Activated CD8-positive, alpha-beta memory T cell treated with anti-CD3 and anti-CD28 coated beads, Interleukin-2, amount 50 U/mL, for 4 hours (primary cell): ENCODE results near the gene IFNA2.
"Not testable (repeated sequence)": the region's sequence is repeated elsewhere in the genome, so short reads cannot be mapped to it uniquely, and the experiment has no call there.

Source experiments
- DNase-seq: peaks from one replicate; pipeline ENCODE4 v3.0.0-alpha.2; 2020

The IFNA2 gene

DNA sequence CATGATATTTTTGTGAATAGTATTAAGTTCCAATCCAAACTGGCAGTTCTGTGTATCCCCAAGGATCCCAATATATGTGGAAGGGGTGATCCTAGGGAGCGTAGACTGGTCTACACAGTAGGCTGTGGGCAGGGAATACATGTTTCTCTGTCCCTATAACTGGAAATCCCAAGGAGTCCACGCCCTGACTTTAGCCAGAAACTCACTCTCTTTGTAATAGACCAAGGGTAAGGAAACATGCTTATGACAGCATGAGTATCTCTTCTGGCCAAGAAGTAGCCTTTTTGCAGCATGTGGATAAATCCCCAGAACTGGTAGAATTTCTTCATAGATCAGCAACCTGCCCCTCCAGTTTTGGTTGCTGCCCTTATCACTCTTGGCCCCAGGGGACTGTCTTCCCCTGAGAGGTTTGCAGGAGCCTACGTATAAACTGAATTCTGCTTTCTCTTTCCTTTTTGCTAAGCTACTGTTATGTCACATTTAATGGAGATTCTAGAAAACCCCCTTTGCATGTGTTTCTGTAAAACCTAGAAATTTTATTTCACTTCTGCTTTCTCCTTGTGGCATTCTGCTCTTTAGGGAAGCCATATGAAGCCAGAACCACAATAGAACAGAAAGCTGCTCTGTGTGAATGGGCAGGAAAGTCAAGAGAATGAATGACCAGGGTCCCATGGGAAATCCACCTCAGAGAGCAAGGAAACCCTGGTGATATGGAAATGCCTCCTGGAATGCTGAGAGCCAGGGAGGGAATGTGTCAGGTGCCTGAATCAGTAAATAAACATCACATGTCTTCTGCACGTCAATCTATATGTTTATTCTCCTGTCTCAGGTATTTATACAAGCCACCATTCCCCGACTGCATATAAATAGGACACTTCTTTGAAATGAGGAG, 3.5 kb downstream of the IFNA2 start:
- no peak for DNase-seq

DNA sequence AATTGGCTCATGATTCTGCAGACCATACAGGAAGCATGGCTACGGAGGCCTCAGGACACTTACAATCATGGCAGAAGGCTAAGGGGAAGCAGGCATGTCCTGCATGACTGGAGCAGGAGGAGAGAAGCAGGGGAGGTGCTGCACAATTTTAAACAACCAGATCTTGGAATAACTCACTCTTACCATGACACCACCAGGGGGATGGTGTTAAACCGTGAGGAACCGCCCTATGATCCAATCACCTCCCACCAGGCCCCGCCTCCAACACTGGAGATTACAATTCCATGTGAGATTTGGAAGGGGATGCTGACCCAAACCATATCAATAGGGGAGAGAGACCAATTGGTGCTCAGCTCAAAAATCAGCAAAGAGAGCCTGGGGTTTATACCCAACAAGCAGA, 13.7 kb downstream of the IFNA2 start:
- DNase-seq: not testable (repeated sequence)

- no peak for DNase-seq
Observed at GRCh38 chr9:21367957-21368356, 17.2 kb downstream of the IFNA2 start, which contains the start of gene IFNA13. Gene IFNA13, minus strand, starts transcription at chr9:21368057. Its CDS starts 47 bp downstream, at chr9:21368010.

GRCh38 chr9:21367169-21367568, 18.0 kb downstream of the IFNA2 start:
- not testable (repeated sequence) for DNase-seq

DNA sequence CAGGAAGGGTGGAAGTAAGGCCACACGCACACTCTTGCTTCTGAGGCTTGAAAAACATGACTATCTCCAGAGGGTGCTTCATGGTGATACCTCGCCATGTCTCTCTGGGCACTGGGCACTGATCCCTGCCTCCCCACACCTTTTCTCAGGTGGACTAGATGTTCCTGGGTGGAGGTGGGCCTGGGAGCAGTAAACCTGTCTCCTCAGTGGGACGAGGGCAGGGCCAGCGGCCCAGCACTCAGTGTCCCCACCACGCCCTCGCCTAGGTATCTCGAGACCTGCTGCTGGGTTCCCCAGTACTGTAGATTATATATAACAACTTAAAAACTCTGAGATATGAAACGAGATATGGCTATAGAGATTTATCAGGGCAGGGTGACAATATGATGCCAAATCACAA, 22.9 kb downstream of the IFNA2 start:
- no peak for DNase-seq

- DNase-seq: no peak
Observed at GRCh38 chr9:21357479-21358460, 27.4 kb downstream of the IFNA2 start.

- no peak for DNase-seq
Observed at GRCh38 chr9:21350787-21351186, 34.4 kb downstream of the IFNA2 start, which contains the start of gene IFNA6. Gene IFNA6, minus strand, starts transcription at chr9:21350887. Its CDS starts 0 bp downstream, at chr9:21350887.

DNA sequence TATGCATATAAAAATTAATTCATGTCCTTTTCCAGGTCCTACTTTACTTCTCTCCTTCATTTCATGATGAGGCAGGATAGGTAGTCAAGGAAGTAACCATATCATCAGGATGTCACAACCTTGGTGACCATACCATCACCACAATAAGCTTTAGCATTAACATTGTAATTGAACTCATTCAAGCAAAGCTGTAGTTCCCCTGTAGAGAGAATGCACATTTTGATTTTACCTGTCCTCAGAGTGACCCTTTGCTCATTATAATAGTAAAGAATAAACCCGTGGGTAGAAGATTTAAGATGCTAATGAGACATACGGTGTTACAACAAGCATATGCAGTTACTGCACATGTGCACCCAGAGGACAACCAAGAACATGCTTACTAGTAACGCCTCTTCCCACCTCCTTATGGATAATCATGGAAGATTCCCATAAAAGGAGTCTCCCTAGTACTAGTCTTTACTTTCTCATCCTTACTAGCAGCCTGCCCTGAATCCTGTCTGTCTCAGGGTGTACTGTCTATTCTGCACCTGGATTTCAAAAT, 36.7 kb downstream of the IFNA2 start:
- no peak for DNase-seq

DNA sequence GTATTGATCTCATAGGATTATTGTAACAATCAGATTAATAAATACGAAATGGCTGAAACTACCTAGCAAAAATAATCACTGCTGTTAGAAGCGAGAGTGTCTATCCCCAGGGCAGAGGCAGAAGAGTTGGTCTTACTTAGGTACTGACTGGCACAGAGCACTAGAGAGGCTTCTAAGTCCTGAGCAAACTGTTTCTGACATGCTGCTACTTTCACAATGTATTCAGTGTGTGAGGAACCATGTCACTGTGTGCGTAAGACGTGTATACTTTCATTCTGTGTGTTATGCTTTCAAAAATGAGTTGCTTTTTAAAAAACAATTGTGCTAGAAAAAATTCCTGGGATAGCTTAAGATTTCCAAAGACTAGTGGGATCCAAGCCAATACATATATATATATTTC, 44.5 kb downstream of the IFNA2 start:
- no peak for DNase-seq

- DNase-seq: no peak
Observed at GRCh38 chr9:21336457-21336856, 48.7 kb downstream of the IFNA2 start.

- DNase-seq: peak; percentile 82
Observed at GRCh38 chr9:21334701-21335632, 50.2 kb downstream of the IFNA2 start, which contains the start of gene KLHL9. Gene KLHL9, minus strand, starts transcription at chr9:21335404. Its CDS starts 545 bp downstream, at chr9:21334859.
